ENCODE measurements around the gene PSG7. TPM values are rescaled to one million over a fixed set of nuclear protein-coding genes. Genes with fewer than 3 reads are reported as not detected.
"Not testable (repeated sequence)": the region's sequence is repeated elsewhere in the genome, so short reads cannot be mapped to it uniquely, and the experiment has no call there.

The PSG7 gene
- total and polyA plus RNA-seq, 2 of the 13 experiments (the other 11 are each of a cell fraction or from before 2014, with no cell fraction given): not detected

- CTCF ChIA-PET (ENCODE audit: low intra/inter-chr PET ratio, low total read pairs); ATAC-seq; H3K4me2 ChIP-seq (ENCODE audit: low read depth, low read length); H3K27me3 ChIP-seq (ENCODE audit: control insufficient read depth in 1 of 2, insufficient read depth in 2 of 2, low read length in 2 of 2); H3K9me3 ChIP-seq (ENCODE audit: low read length); DNase-seq (ENCODE audit: low spot score); intact Hi-C loops (cut with micrococcal nuclease; ENCODE audit: unreplicated experiment); FAIRE-seq; H3K79me2 ChIP-seq (ENCODE audit: insufficient read depth, low read length); in situ Hi-C loops (cut with HindIII; ENCODE audit: extremely low pct_ligation_motif_present, low pct_unique_long_range_greater_than_20kb); H3K4me3 ChIP-seq (replicated peaks in 1 of 3; ENCODE audit: insufficient read depth in 1 of 3, low read depth in 2 of 3, low read length in 3 of 3); BruUV-seq (replicated peaks); H3K27ac ChIP-seq (ENCODE audit: extremely low read length, insufficient read depth, low read length); H4K20me1 ChIP-seq (ENCODE audit: insufficient read depth, low read length); H3K36me3 ChIP-seq (replicated peaks in 1 of 2; ENCODE audit: control insufficient read depth in 1 of 2, insufficient read depth in 2 of 2, low read length in 2 of 2); H2AFZ ChIP-seq (ENCODE audit: low read length); H3K9ac ChIP-seq (ENCODE audit: insufficient read depth, low read depth, low read length); POLR2A ChIA-PET; H3K4me1 ChIP-seq (ENCODE audit: insufficient read depth, low read length): not testable (repeated sequence)
- WGBS (ENCODE audit: low lambda C conversion rate): 0% methylated on average over 4 of the region's 5 CpGs
Measured at GRCh38 chr19:42906162-42906561, 30.8 kb downstream of the PSG7 start.

- ATAC-seq; H3K27ac ChIP-seq (ENCODE audit: extremely low read length, insufficient read depth, low read length); H3K4me3 ChIP-seq (replicated peaks in 1 of 3; ENCODE audit: insufficient read depth in 1 of 3, low read depth in 2 of 3, low read length in 3 of 3); in situ Hi-C loops (cut with HindIII; ENCODE audit: extremely low pct_ligation_motif_present, low pct_unique_long_range_greater_than_20kb); H3K4me1 ChIP-seq (ENCODE audit: insufficient read depth, low read length); H3K79me2 ChIP-seq (ENCODE audit: insufficient read depth, low read length); FAIRE-seq; intact Hi-C loops (cut with micrococcal nuclease; ENCODE audit: unreplicated experiment); H3K4me2 ChIP-seq (ENCODE audit: low read depth, low read length); H3K36me3 ChIP-seq (replicated peaks in 1 of 2; ENCODE audit: control insufficient read depth in 1 of 2, insufficient read depth in 2 of 2, low read length in 2 of 2); H4K20me1 ChIP-seq (ENCODE audit: insufficient read depth, low read length); BruUV-seq (replicated peaks); H2AFZ ChIP-seq (ENCODE audit: low read length); H3K9ac ChIP-seq (ENCODE audit: insufficient read depth, low read depth, low read length); DNase-seq (ENCODE audit: low spot score); POLR2A ChIA-PET; H3K9me3 ChIP-seq (ENCODE audit: low read length); H3K27me3 ChIP-seq (ENCODE audit: control insufficient read depth in 1 of 2, insufficient read depth in 2 of 2, low read length in 2 of 2); CTCF ChIA-PET (ENCODE audit: low intra/inter-chr PET ratio, low total read pairs): not testable (repeated sequence)
- WGBS (ENCODE audit: low lambda C conversion rate): 37% methylated on average over 4 of the region's 4 CpGs
Measured at GRCh38 chr19:42900561-42900960, 36.4 kb downstream of the PSG7 start.

- H2AFZ ChIP-seq (ENCODE audit: low read length); H4K20me1 ChIP-seq (ENCODE audit: insufficient read depth, low read length); DNase-seq (ENCODE audit: low spot score); in situ Hi-C loops (cut with HindIII; ENCODE audit: extremely low pct_ligation_motif_present, low pct_unique_long_range_greater_than_20kb); H3K79me2 ChIP-seq (ENCODE audit: insufficient read depth, low read length); ATAC-seq; FAIRE-seq; H3K4me2 ChIP-seq (ENCODE audit: low read depth, low read length); H3K36me3 ChIP-seq (replicated peaks in 1 of 2; ENCODE audit: control insufficient read depth in 1 of 2, insufficient read depth in 2 of 2, low read length in 2 of 2); H3K9ac ChIP-seq (ENCODE audit: insufficient read depth, low read depth, low read length); H3K27me3 ChIP-seq (ENCODE audit: control insufficient read depth in 1 of 2, insufficient read depth in 2 of 2, low read length in 2 of 2); BruUV-seq (replicated peaks); POLR2A ChIA-PET; H3K4me1 ChIP-seq (ENCODE audit: insufficient read depth, low read length); intact Hi-C loops (cut with micrococcal nuclease; ENCODE audit: unreplicated experiment); H3K4me3 ChIP-seq (replicated peaks in 1 of 3; ENCODE audit: insufficient read depth in 1 of 3, low read depth in 2 of 3, low read length in 3 of 3); CTCF ChIA-PET (ENCODE audit: low intra/inter-chr PET ratio, low total read pairs); H3K9me3 ChIP-seq (ENCODE audit: low read length); H3K27ac ChIP-seq (ENCODE audit: extremely low read length, insufficient read depth, low read length): not testable (repeated sequence)
- 15% methylated on average over 10 of the region's 12 CpGs for WGBS (ENCODE audit: low lambda C conversion rate)
Measured at GRCh38 chr19:42899674-42900073, 37.3 kb downstream of the PSG7 start.

GRCh38 chr19:42899110-42899509 lies 37.9 kb downstream of the PSG7 start:
- H3K4me2 ChIP-seq (ENCODE audit: low read depth, low read length); H3K27ac ChIP-seq (ENCODE audit: extremely low read length, insufficient read depth, low read length); BruUV-seq (replicated peaks); ATAC-seq; H3K9me3 ChIP-seq (ENCODE audit: low read length); intact Hi-C loops (cut with micrococcal nuclease; ENCODE audit: unreplicated experiment); H3K79me2 ChIP-seq (ENCODE audit: insufficient read depth, low read length); FAIRE-seq; H3K9ac ChIP-seq (ENCODE audit: insufficient read depth, low read depth, low read length); CTCF ChIA-PET (ENCODE audit: low intra/inter-chr PET ratio, low total read pairs); H3K4me3 ChIP-seq (replicated peaks in 1 of 3; ENCODE audit: insufficient read depth in 1 of 3, low read depth in 2 of 3, low read length in 3 of 3); H2AFZ ChIP-seq (ENCODE audit: low read length); DNase-seq (ENCODE audit: low spot score); in situ Hi-C loops (cut with HindIII; ENCODE audit: extremely low pct_ligation_motif_present, low pct_unique_long_range_greater_than_20kb); H3K27me3 ChIP-seq (ENCODE audit: control insufficient read depth in 1 of 2, insufficient read depth in 2 of 2, low read length in 2 of 2); POLR2A ChIA-PET; H3K36me3 ChIP-seq (replicated peaks in 1 of 2; ENCODE audit: control insufficient read depth in 1 of 2, insufficient read depth in 2 of 2, low read length in 2 of 2); H4K20me1 ChIP-seq (ENCODE audit: insufficient read depth, low read length); H3K4me1 ChIP-seq (ENCODE audit: insufficient read depth, low read length): not testable (repeated sequence)
- WGBS (ENCODE audit: low lambda C conversion rate): 10% methylated on average over 1 of the region's 1 CpG

Measured in HepG2 (cell line).